BE2C (cell line): ENCODE data around the gene SPRR2B.

Source experiments
- DNase-seq: peaks from one replicate; pipeline ENCODE4 v3.0.0-alpha.2; 2020
- H3K27me3 ChIP-seq: fragments of 250-450 bp; sonication (Bioruptor Pico); 2 replicates; pipeline ENCODE4 v1.5.1; 2020; ENCODE audit warnings: mild to moderate bottlenecking
- H3K36me3 ChIP-seq: fragments of 250-450 bp; sonication (Bioruptor Pico); 2 replicates; pipeline ENCODE4 v1.5.1; 2020; ENCODE audit warnings: mild to moderate bottlenecking
- H3K4me1 ChIP-seq: fragments of 250-450 bp; sonication (Bioruptor Pico); 2 replicates; pipeline ENCODE4 v1.5.1; 2020
- H3K4me3 ChIP-seq: 2 replicates; pipeline ENCODE4 v1.5.1; 2011; ENCODE audit warnings: low read depth, low read length
- H3K9me3 ChIP-seq: fragments of 250-450 bp; sonication (Bioruptor Pico); 2 replicates; pipeline ENCODE4 v1.5.1; 2020
- TF ChIP-seq, protein P1 (sequence below): IDR thresholded peaks from 2 replicates; pipeline ENCODE4 v1.5.1; 2012; ENCODE audit warnings: mild to moderate bottlenecking, low read depth, low read length

SPRR2B gene

DNA sequence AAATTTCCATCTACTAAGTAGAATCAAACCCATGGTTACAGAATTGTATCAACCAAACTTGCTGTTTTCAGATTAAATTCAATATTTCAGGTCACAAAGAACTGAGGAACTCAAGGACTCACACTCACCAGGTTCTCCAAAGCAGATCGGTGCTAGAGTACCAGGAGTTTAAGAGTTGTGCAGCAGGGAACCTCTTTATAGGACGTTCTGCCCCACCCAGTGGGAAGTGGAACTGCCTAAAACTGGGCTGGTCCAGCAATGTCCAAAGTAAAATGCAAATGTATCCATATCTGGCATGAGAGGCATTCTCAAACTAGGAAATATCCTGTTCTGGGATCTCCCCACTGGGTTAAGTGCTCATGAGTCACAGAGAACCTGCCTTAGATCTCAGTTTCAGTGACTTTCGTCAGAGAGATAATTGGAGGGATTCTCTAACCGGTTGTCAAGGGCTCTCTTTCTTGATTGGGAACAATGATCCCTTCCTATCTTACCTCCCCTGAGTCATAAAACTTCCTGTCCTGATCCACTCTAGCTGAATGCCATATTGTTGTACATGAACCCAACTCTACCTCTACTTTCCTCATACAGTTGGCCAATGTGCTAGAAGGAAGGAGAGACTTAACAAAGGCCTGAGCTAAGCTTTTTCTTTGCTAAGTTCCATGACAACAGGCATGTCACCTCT, 30.3 kb downstream of the SPRR2B start, which contains the start of gene SPRR2D:
Gene SPRR2D, minus strand, starts transcription at position 171 of the 682 bp plus-strand sequence. CDS start 774 bp downstream, outside the sequence.
- no peaks in the 10 kb centered on the region for H3K4me1 ChIP-seq
- no peaks in the 10 kb centered on the region for H3K36me3 ChIP-seq
- H3K9me3 ChIP-seq: no peaks in the 10 kb centered on the region
- TF ChIP-seq, protein P1, sequence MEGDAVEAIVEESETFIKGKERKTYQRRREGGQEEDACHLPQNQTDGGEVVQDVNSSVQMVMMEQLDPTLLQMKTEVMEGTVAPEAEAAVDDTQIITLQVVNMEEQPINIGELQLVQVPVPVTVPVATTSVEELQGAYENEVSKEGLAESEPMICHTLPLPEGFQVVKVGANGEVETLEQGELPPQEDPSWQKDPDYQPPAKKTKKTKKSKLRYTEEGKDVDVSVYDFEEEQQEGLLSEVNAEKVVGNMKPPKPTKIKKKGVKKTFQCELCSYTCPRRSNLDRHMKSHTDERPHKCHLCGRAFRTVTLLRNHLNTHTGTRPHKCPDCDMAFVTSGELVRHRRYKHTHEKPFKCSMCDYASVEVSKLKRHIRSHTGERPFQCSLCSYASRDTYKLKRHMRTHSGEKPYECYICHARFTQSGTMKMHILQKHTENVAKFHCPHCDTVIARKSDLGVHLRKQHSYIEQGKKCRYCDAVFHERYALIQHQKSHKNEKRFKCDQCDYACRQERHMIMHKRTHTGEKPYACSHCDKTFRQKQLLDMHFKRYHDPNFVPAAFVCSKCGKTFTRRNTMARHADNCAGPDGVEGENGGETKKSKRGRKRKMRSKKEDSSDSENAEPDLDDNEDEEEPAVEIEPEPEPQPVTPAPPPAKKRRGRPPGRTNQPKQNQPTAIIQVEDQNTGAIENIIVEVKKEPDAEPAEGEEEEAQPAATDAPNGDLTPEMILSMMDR: no peak
- no peaks in the 10 kb centered on the region for H3K27me3 ChIP-seq
- H3K4me3 ChIP-seq: no peak within 1 kb of the TSS
- DNase-seq: no peak

DNA sequence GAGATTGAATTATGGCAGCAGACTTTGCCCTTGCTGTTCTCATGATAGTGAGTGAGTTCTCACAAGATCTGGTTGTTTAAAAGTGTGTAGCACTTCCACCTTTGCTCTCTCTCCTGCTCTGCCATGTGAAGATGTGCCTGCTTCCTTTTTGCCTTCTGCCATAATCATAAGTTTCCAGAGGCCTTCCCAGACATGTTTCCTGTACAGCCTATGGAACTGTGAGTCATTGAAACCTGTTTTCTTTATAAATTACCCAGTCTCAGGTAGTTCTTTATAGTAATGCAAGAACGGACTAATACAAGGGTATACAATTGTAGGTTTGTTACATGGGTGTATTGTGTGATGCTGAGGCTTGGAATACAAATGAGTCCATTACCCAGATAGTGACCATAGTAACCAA, 36.2 kb downstream of the SPRR2B start:
- Histone ChIP-seq H3K27me3 (no peaks in the 10 kb centered on the region), H3K4me1 (no peaks in the 10 kb centered on the region), H3K4me3 (no peak overlapping the region), H3K36me3 (no peaks in the 10 kb centered on the region), H3K9me3 (no peaks in the 10 kb centered on the region)
- TF ChIP-seq, protein P1: no peak
- no peak for DNase-seq

DNA sequence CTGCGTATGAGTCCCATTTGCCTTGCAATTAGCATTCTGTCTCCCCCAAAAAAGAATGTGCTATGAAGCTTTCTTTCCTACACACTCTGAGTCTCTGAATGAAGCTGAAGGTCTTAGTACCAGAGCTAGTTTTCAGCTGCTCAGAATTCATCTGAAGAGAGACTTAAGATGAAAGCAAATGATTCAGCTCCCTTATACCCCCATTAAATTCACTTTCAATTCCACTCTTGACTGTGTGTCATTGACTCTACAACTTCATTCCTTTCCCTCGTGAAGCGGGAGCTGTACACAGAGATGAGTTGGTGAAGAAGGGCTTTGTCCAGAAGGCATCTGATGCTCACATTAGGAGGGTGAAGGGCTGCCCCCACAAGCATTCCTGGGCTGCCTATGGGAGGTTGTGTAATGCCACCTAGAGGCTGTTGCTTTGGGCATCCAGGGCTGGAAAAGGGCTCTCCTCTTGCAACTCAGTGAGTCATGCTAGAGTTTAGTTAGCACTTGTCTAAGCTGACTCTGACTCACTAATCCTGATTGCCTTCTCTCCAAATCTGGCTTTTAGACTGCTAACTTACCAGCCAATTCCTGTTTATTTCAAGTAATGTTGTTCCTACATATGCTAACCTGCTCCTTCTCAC, 38.6 kb downstream of the SPRR2B start:
- Histone ChIP-seq H3K4me1 (no peaks in the 10 kb centered on the region), H3K4me3 (no peak overlapping the region), H3K9me3 (no peaks in the 10 kb centered on the region), H3K36me3 (no peaks in the 10 kb centered on the region), H3K27me3 (no peaks in the 10 kb centered on the region)
- TF ChIP-seq, protein P1: no peak
- no peak for DNase-seq

DNA sequence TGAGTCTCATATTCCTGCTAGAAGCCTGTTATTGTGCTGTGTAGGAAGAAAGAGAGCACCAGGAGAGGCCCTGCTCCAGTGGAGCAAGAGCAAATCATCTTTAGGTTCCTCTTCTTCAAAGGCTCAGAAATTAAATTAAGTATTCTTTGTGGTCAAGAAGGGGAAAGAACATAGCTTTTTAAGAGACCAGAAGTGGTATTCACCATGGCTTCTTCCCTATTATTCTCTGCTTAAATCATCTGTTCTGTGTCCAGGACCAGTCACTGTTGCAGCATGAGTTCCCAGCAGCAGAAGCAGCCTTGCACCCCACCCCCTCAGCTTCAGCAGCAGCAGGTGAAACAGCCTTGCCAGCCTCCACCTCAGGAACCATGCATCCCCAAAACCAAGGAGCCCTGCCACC, 39.3 kb downstream of the SPRR2B start:
- DNase-seq: no peak
- TF ChIP-seq, protein P1: no peak
- no peaks in the 10 kb centered on the region for H3K27me3 ChIP-seq

DNA sequence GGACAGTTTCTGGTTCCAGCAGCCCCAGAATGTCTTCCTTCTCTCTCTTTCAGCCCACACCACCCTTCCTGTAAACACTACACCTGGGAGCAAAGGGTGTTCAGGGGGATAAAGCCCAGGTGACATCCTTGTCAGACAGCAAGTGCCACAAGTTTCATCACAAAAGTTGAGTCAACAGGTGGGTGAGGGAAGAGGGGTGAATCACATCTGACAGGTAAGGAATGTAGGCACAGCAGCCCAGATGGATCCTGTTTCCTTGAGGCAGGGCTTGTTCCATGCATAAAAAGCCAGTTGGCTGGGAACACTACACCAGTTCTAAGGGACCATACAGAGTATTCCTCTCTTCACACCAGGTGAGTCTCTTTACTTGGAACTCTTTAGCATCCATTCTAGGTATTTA, 40.5 kb downstream of the SPRR2B start, which contains the start of gene SPRR1B:
Gene SPRR1B, plus strand, starts transcription at position 309 of the 400 bp plus-strand sequence. CDS start 1,143 bp downstream, outside the sequence.
- Histone ChIP-seq H3K36me3 (no peaks in the 10 kb centered on the region), H3K4me3 (no peak within 1 kb of the TSS), H3K27me3 (no peaks in the 10 kb centered on the region), H3K4me1 (no peaks in the 10 kb centered on the region), H3K9me3 (no peaks in the 10 kb centered on the region)
- DNase-seq: no peak
- TF ChIP-seq, protein P1: no peak

More for the DNA sequence above, 39.3 kb downstream of the SPRR2B start:
- Histone ChIP-seq H3K4me3 (no peak overlapping the region), H3K36me3 (no peaks in the 10 kb centered on the region), H3K4me1 (no peaks in the 10 kb centered on the region), H3K9me3 (no peaks in the 10 kb centered on the region)

DNA sequence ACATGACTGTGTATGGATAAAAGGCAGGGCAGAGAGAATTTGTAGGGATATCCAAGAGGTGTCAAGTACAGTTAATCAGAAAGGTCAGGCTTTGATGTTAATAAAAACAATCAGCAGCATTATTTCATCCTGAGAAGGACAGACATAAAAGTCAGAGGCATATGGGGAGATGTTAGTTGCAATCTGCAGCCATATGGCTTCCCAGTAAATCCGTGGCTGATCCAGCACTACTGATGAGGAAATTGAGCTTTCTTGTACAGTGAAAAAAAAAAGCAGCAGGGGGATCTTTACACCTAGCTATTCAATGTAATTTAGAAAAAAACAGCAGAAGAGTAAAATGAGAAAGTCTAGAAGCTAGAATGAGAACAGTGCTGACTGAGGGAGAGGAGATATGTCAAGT, 42.6 kb downstream of the SPRR2B start:
- Histone ChIP-seq H3K27me3 (no peaks in the 10 kb centered on the region), H3K36me3 (no peaks in the 10 kb centered on the region), H3K9me3 (no peaks in the 10 kb centered on the region), H3K4me1 (no peaks in the 10 kb centered on the region), H3K4me3 (no peak overlapping the region)
- TF ChIP-seq, protein P1: no peak
- DNase-seq: no peak
